ENCODE results near the gene ARL5A. TPM values are rescaled to one million over a fixed set of nuclear protein-coding genes. Genes with fewer than 3 reads are reported as not detected.

ARL5A gene
- total and polyA plus RNA-seq, 2 donors (not counting 3 experiments of a cell fraction or from before 2014, with no cell fraction given) = 25.8 to 73.2 TPM

GRCh38 chr2:151805343-151805742 is 22.9 kb downstream of the ARL5A start:
- Histone ChIP-seq H3K79me2 (ENCODE audit: control insufficient read depth, insufficient read depth, low read length) (no peaks in the 10 kb centered on the region), H3K27me3 (ENCODE audit: control insufficient read depth in 2 of 2, insufficient read depth in 2 of 2, low read length in 2 of 2) (no peaks in the 10 kb centered on the region), H3K36me3 (ENCODE audit: control insufficient read depth in 2 of 2, extremely low read depth in 1 of 2, insufficient read depth in 2 of 2, low read length in 2 of 2) (peaks cover 7 to 14% of the 10 kb centered on the region in 2 experiments), H4K20me1 (replicated peaks; ENCODE audit: control insufficient read depth, extremely low read depth, insufficient read depth, low read length) (no peaks in the 10 kb centered on the region), H3K9me1 (replicated peaks; ENCODE audit: control insufficient read depth, extremely low read depth, insufficient read depth, low read length) (no peaks in the 10 kb centered on the region), H3K4me2 (ENCODE audit: insufficient read depth, low read length) (no peak overlapping the region), H3K27ac (ENCODE audit: insufficient read depth, low read depth, low read length) (no peak overlapping the region), H2AFZ (ENCODE audit: low read depth, low read length) (no peak overlapping the region), H3K9me3 (replicated peaks; ENCODE audit: control insufficient read depth, insufficient read depth, low read length) (no peaks in the 10 kb centered on the region), H3K4me1 (ENCODE audit: control insufficient read depth, extremely low read depth, insufficient read depth, low read length) (peaks cover 5% of the 10 kb centered on the region), H3K9ac (replicated peaks; ENCODE audit: extremely low read depth, insufficient read depth, low read length) (no peak overlapping the region), H3K4me3 (replicated peaks in 1 of 3; ENCODE audit: insufficient read depth in 1 of 3, low read depth in 1 of 3, low read length in 3 of 3) (no peak overlapping the region)
- TF ChIP-seq POLR2A (IDR thresholded peaks at IDR 0.05; ENCODE audit: low read depth, low read length) = no peak
- TF ChIP-seq FOS (IDR thresholded peaks at IDR 0.05; ENCODE audit: borderline replicate concordance, insufficient read depth, low read length) = no peak
- intact Hi-C loops (cut with micrococcal nuclease) = loop anchor here (5.0 kb wide), 1 partner anchor 168 kb away; no protein-coding TSS in a partner anchor
- ChIA-PET POLR2A (no interaction called here), CTCF (interaction anchor here (3.8 kb wide), 1 partner anchor 20 kb away, joined by 27 read pairs; no protein-coding TSS in a partner anchor)
- FAIRE-seq (no peak), DNase-seq (ENCODE audit: low read depth, low spot score) (no peak)
- dilution Hi-C loops (cut with MboI; ENCODE audit: extremely low pct_ligation_motif_present, low sequenced_read_pairs) = no loop called here
- BruUV-seq (replicated peaks) = no TSS peak

GRCh38 chr2:151803811-151804210 is 24.4 kb downstream of the ARL5A start:
- POLR2A ChIA-PET = no interaction called here
- intact Hi-C loops (cut with micrococcal nuclease) = no loop called here
- no peak for FAIRE-seq

More at GRCh38 chr2:151803811-151804210, 24.4 kb downstream of the ARL5A start:
- H3K4me1 ChIP-seq (ENCODE audit: control insufficient read depth, extremely low read depth, insufficient read depth, low read length) = peaks cover 5% of the 10 kb centered on the region
- no peak overlapping the region for H3K4me2 ChIP-seq (ENCODE audit: insufficient read depth, low read length)
- no peak for DNase-seq (ENCODE audit: low read depth, low spot score)
- dilution Hi-C loops (cut with MboI; ENCODE audit: extremely low pct_ligation_motif_present, low sequenced_read_pairs) = no loop called here
- no peak overlapping the region for H2AFZ ChIP-seq (ENCODE audit: low read depth, low read length)
- peaks cover 6 to 12% of the 10 kb centered on the region in 2 experiments for H3K36me3 ChIP-seq (ENCODE audit: control insufficient read depth in 2 of 2, extremely low read depth in 1 of 2, insufficient read depth in 2 of 2, low read length in 2 of 2)
- H3K9ac ChIP-seq (replicated peaks; ENCODE audit: extremely low read depth, insufficient read depth, low read length) = no peak overlapping the region
- CTCF ChIA-PET = interaction anchor here (1.0 kb wide), 1 partner anchor 189 kb away, joined by 4 read pairs; no protein-coding TSS in a partner anchor
- H3K27ac ChIP-seq (ENCODE audit: insufficient read depth, low read depth, low read length) = no peak overlapping the region
- no peaks in the 10 kb centered on the region for H3K79me2 ChIP-seq (ENCODE audit: control insufficient read depth, insufficient read depth, low read length)
- H3K9me3 ChIP-seq (replicated peaks; ENCODE audit: control insufficient read depth, insufficient read depth, low read length) = no peaks in the 10 kb centered on the region
- no peaks in the 10 kb centered on the region for H3K9me1 ChIP-seq (replicated peaks; ENCODE audit: control insufficient read depth, extremely low read depth, insufficient read depth, low read length)
- no TSS peak for BruUV-seq (replicated peaks)
- H3K4me3 ChIP-seq (replicated peaks in 1 of 3; ENCODE audit: insufficient read depth in 1 of 3, low read depth in 1 of 3, low read length in 3 of 3) = no peak overlapping the region
- H3K27me3 ChIP-seq (ENCODE audit: control insufficient read depth in 2 of 2, insufficient read depth in 2 of 2, low read length in 2 of 2) = no peaks in the 10 kb centered on the region
- TF ChIP-seq JUN (IDR thresholded peaks at IDR 0.05; ENCODE audit: borderline replicate concordance, insufficient read depth, insufficient read length, low read depth) (no peak), GATA2 (IDR thresholded peaks at IDR 0.05; ENCODE audit: insufficient read depth, insufficient read length, low read depth, low read length) (no peak)
- no peaks in the 10 kb centered on the region for H4K20me1 ChIP-seq (replicated peaks; ENCODE audit: control insufficient read depth, extremely low read depth, insufficient read depth, low read length)
